ENCODE results near the gene HOXC9.

Gene HOXC9

GRCh38 chr12:53963005-53963404 is 37.0 kb upstream of the HOXC9 start:
- DNase-seq, result no peak

GRCh38 chr12:53963434-53964314 is 36.3 kb upstream of the HOXC9 start:
- DNase-seq, result no peak

- no peak for DNase-seq
Observed at GRCh38 chr12:53964315-53964713, 35.6 kb upstream of the HOXC9 start.

- DNase-seq, result no peak
Observed at GRCh38 chr12:53965281-53966084, 34.5 kb upstream of the HOXC9 start.

GRCh38 chr12:53966085-53966384 is 33.9 kb upstream of the HOXC9 start:
- no peak for DNase-seq

- no peak for DNase-seq
Observed at GRCh38 chr12:53966385-53967133, 33.4 kb upstream of the HOXC9 start.

- DNase-seq, result no peak
Observed at GRCh38 chr12:53967421-53967925, 32.5 kb upstream of the HOXC9 start.

- no peak for DNase-seq
Observed at GRCh38 chr12:53968214-53969127, 31.5 kb upstream of the HOXC9 start.

- no peak for DNase-seq
Observed at GRCh38 chr12:53969588-53970259, 30.2 kb upstream of the HOXC9 start.

GRCh38 chr12:53970451-53970850 is 29.5 kb upstream of the HOXC9 start:
- DNase-seq, result no peak

- DNase-seq, result no peak
Observed at GRCh38 chr12:53971129-53971528, 28.8 kb upstream of the HOXC9 start.

- DNase-seq, result no peak
Observed at GRCh38 chr12:53971686-53972085, 28.3 kb upstream of the HOXC9 start.

- no peak for DNase-seq
Observed at GRCh38 chr12:53972152-53972702, 27.7 kb upstream of the HOXC9 start.

- DNase-seq, result no peak
Observed at GRCh38 chr12:53972722-53973235, 27.2 kb upstream of the HOXC9 start, which contains the start of gene HOXC11. Gene HOXC11 (plus strand): TSS chr12:53973126. CDS start chr12:53973242, 116 bp downstream.

GRCh38 chr12:53973236-53974042 is 26.5 kb upstream of the HOXC9 start:
- no peak for DNase-seq

- no peak for DNase-seq
Observed at GRCh38 chr12:53974084-53975063, 25.6 kb upstream of the HOXC9 start, which contains the start of gene HOTAIR. Gene HOTAIR (minus strand): TSS chr12:53974954.

- DNase-seq, result no peak
Observed at GRCh38 chr12:53975064-53975471, 24.9 kb upstream of the HOXC9 start.

Data from amygdala (tissue), 56 donors.